Middle frontal gyrus (tissue), 1 donor: ENCODE measurements around the gene MAP2K1.

Source experiments
- DNase-seq: peaks from one replicate; pipeline ENCODE4 v3.0.0-alpha.2; 2015; ENCODE audit warnings: low spot score; ENCODE audit errors: extremely low spot score

MAP2K1 gene

DNA sequence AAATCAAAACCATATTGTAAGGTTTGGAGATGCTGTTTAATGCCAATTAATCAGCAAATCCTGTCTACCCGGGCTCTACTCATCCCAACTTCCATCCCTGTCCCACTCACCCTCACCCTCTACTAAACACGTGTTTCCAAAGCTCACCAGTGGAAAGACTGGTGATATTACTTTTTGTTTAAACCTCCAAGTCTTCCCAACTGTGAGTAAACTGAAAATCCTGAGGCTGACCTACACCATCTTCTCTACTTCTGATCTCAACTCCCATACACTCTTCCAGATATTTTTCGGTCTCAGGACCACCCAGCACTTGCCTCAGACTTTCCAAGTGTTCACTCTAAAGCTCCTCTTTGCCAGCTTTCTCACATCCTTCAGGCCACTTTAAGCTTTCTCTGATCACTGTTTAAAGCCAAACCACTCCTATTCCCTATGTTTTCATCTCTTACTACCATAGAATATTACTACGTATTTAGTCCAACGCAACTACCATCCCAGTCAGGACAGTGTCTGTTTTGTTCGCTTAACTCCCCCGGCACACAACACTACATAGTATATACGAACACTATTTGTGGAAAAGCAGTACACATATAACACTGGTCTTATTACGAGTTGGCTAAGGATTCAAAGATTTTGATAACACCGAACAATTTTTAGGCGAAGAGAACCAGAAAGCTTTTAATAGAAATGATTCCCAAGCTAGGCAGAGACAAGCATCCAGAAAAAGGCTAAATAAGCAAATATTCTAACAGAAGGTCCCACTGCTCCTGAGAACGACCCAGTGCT, 117.3 kb downstream of the MAP2K1 start:
- no peak for DNase-seq

DNA sequence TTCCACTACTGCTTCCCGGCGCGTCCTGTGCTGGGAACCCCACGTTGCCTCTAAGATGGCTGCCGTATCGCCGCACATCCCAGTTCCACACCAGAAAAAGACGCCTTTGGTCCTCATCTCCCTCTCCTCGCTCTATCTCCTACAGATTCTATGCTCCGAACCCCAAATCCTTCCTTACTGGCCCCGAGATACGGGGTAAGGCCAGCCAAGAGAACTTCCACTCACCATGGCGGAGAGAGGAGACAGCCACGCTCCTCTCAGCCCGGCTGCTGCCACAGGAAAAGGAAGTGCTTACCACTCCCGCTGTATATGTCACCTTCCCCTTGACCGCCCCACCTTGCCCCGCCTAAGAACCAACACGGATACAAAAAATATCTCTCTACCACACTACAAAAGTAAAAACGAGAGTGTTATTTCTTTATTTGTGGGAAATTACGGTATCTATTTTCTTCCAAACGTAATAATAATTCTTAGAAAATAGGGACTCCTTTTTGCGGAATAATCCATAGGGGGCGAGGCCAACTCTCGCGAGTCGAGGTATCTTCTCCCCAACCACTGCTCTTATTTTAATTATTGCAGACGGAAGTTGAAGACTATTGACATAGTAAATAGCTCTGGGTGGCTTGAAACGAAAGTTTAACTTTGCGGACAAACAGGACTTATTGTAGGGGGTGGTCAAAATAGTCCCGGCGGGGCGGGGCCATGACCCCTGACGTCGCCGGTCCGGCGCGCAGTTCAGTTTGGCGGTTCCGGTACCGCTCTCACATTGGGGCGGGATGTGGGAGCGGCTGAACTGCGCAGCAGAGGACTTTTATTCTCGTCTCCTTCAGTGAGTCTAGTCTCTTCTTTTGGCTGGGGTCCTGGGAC, 118.1 kb downstream of the MAP2K1 start, which contains the start of the genes RPL4 and ZWILCH:
Gene RPL4, minus strand, starts transcription at position 293 of the 867 bp plus-strand sequence. Its CDS starts 65 bp downstream, at position 228.
Gene ZWILCH, plus strand, starts transcription at position 764 of the 867 bp plus-strand sequence. Its CDS starts 13 bp downstream, at position 777.
- peak; percentile 59 for DNase-seq

DNA sequence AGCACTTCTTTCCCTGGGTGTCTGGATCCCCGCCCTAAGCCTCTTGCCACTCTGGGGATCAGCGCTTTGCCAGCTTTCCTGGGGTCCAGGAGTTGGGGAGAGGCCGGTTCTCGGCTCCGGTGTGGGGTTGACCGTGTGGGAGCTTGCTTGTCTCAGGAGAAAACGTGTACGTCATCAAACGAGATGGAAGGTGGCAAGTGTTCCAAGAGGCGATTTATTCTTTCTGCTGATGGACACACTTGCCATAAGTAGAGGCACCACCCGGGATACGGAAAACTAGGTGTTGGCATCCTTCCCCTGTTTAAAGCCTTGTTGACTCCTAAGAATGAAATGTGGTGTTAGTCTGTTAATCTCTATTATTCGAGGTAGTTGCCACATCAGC, 118.7 kb downstream of the MAP2K1 start:
- DNase-seq: no peak

DNA sequence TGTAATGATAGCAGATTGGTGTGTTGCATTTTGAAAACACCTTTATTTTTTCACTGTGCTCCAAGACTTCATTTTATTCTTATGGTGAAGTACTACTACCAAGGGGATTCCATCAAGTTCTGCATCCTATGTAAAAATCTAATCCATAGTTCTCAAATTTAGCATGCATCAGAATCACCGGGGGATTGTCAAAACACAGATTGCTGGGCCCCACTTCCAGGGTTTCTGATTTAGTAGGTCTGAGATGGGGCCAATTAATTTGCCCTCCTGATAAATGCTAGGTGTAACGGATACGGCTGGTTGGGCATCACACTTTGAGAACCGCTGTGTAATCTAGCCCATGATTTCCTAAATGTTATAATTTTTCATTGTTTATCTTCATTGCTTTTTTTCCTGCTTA, 119.1 kb downstream of the MAP2K1 start:
- DNase-seq: no peak

DNA sequence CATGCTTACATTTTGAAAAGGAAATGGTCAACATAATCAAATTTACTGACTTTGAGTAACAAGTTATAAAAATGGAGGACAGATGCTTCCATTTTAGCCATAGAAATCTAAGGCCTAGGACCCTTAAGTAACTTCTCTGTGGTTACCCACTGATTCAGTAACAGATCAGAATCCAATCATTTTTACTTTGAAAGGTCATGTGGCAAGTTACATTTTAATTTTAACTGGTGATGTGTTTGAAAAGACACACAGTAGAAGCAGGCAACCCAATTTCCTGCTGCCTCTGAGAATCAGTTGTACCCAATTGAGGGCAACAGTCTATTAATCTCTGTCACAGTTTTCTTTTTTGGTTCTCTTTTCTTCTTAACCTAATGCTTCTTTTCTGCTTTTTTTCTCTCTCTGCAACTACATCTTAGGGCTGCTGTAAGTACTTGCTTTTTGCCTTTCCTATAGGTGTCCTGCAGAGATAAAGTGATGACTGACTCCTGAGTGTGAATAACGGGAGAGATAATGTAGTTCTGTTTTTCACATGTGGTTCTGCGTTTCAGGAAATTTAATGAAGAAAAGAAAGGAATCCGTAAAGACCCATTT, 121.7 kb downstream of the MAP2K1 start:
- no peak for DNase-seq

DNA sequence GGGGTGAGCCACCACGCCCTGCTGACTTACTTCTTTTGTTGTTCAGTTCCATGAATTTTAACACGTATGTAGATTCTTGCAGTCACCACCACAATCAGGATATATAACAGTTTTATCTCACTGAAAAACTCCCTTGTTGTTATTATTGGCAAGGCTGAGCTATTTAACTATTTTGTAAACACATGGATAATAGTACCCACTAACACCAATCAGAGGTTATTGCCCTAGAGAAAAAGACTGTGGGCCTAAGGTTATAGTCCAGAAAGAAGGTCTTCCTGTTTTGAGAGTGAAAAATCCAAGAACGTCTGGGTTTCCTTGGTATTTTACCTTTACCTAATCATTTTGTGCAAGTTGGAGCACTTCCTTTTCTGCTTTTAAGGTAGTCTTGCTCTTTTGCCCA, 127.9 kb downstream of the MAP2K1 start:
- no peak for DNase-seq

DNA sequence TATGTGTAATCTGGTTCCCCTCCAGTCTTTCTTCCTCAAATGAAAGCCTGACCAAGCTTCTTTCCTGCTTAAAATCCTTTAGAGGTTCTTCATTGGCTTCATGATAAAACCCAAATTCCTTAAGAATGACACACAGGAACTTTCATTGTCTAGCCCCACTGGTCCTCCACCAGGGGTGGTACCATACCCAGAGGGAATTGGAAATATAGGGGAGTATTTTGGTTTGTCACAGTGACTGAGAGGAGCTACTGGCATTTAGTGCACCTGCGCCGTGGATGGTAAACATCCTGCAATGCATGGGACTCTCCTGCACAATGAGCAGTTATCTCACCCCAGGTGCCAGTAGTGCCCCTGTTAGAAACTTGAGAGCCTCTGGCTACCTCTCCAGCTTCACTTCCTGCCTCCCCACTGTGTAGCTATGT, 129.2 kb downstream of the MAP2K1 start:
- no peak for DNase-seq

DNA sequence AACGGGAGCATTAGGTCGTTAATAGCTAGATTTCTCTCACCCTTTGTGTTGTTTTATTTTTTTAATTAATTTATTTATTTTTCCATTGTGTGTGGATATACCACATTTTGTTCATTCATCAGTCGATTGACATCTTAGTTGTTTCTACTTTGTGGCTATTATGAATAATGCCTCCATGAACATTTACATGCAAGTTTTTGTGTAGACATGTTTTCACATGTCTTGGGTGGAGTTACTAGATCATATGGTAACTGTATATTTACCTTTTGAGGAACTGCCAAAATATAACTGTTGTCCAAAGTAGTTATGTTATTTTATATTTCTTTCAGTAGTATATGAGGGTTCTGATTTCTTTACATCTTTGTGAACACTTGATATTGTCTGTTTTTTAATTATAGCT, 137.2 kb downstream of the MAP2K1 start:
- DNase-seq: no peak

DNA sequence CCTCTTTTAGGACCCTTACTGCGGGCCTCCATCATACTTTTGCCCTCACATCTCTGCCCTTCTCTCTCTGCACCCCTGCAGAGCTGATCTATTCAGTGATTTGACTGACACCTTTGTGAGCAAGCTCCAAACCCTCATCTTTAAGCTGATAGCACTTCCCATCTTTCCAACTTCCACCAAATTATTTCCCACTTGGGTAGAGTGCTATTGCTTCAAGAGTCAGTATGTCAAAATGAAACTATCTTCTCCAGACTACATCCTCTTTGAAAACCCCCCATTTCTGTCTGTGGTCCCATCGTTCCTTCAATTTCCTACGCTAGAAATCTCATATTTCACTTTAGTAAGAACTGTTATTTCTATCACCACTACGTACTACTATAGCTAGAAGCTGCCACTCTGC, 138.1 kb downstream of the MAP2K1 start:
- DNase-seq: no peak

DNA sequence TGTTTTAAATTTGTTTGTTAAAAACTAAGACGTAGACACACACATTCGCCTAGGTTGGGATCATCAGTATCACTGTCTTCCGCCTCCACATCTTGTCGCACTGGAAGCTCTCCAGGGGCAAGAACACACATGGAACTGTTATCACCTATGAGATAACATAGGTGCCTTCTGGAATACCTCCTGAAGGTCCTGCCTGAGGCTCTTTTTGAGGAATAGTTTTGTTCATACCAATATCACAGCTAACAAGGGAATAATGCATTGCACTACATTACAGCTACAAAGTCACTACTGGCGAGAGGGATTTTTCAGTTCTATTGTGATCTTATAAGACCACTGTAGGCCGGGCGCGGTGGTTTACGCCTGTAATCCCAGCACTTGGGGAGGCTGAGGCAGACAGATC, 148.3 kb downstream of the MAP2K1 start:
- DNase-seq: no peak
